Measurements from ENCODE around the gene STAT5B. TPM values are rescaled to one million over a fixed set of nuclear protein-coding genes. Genes with fewer than 3 reads are reported as not detected.

The STAT5B gene
- total RNA-seq, 1 donor from 2014 or later, result 67.9 TPM

DNA sequence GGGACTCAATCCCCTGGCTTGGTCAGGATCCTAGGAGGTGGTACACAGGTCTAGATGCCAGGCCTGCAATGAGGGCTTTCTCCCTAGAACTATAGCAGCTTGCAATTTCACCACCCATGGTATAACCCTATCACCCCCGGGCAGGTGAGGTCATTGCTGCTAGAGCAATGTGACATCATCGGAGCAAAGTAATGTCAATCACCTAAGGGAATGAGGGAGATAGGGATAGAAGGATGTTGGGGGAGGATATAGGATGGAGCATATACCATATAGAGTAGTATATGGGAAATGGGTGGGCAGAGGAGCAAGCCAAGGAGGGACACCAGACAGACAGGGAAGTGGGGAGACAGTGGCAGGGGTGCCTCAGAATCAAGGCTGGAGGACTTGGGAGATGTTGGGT lies 98.5 kb downstream of the STAT5B start:
- H3K9me3 ChIP-seq, result no peaks in the 10 kb centered on the region
- H3K4me1 ChIP-seq, result peaks cover 16% of the 10 kb centered on the region
- H3K36me3 ChIP-seq, result no peaks in the 10 kb centered on the region
- no peak overlapping the region for H3K27ac ChIP-seq
- H3K4me3 ChIP-seq, result no peak overlapping the region
- TF ChIP-seq, protein P1, sequence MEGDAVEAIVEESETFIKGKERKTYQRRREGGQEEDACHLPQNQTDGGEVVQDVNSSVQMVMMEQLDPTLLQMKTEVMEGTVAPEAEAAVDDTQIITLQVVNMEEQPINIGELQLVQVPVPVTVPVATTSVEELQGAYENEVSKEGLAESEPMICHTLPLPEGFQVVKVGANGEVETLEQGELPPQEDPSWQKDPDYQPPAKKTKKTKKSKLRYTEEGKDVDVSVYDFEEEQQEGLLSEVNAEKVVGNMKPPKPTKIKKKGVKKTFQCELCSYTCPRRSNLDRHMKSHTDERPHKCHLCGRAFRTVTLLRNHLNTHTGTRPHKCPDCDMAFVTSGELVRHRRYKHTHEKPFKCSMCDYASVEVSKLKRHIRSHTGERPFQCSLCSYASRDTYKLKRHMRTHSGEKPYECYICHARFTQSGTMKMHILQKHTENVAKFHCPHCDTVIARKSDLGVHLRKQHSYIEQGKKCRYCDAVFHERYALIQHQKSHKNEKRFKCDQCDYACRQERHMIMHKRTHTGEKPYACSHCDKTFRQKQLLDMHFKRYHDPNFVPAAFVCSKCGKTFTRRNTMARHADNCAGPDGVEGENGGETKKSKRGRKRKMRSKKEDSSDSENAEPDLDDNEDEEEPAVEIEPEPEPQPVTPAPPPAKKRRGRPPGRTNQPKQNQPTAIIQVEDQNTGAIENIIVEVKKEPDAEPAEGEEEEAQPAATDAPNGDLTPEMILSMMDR (IDR thresholded peaks at IDR 0.05), result no peak
- no peak for DNase-seq
- intact Hi-C loops (cut with DNase I), result no loop called here
- H3K27me3 ChIP-seq (ENCODE audit: low read depth), result peaks cover 26% of the 10 kb centered on the region
- ATAC-seq, result no peak

- no peaks in the 10 kb centered on the region for H3K36me3 ChIP-seq
- intact Hi-C loops (cut with DNase I), result no loop called here
- TF ChIP-seq, protein P1 (IDR thresholded peaks at IDR 0.05), result no peak
- no peak for DNase-seq
- H3K9me3 ChIP-seq, result no peaks in the 10 kb centered on the region
- no peak for ATAC-seq
- H3K4me1 ChIP-seq, result no peaks in the 10 kb centered on the region
- H3K4me3 ChIP-seq, result no peak overlapping the region
- H3K27me3 ChIP-seq (ENCODE audit: low read depth), result no peaks in the 10 kb centered on the region
- H3K27ac ChIP-seq, result no peak overlapping the region
Observed at GRCh38 chr17:42174126-42174783, 101.9 kb downstream of the STAT5B start.

GRCh38 chr17:42171831-42172230 lies 104.4 kb downstream of the STAT5B start:
- intact Hi-C loops (cut with DNase I), result no loop called here
- Histone ChIP-seq H3K36me3 (no peaks in the 10 kb centered on the region), H3K27ac (no peak overlapping the region), H3K4me1 (no peaks in the 10 kb centered on the region), H3K27me3 (ENCODE audit: low read depth) (no peaks in the 10 kb centered on the region), H3K4me3 (no peak overlapping the region), H3K9me3 (no peaks in the 10 kb centered on the region)
- TF ChIP-seq, protein P1 (IDR thresholded peaks at IDR 0.05), result no peak
- ATAC-seq (no peak), DNase-seq (no peak)

DNA sequence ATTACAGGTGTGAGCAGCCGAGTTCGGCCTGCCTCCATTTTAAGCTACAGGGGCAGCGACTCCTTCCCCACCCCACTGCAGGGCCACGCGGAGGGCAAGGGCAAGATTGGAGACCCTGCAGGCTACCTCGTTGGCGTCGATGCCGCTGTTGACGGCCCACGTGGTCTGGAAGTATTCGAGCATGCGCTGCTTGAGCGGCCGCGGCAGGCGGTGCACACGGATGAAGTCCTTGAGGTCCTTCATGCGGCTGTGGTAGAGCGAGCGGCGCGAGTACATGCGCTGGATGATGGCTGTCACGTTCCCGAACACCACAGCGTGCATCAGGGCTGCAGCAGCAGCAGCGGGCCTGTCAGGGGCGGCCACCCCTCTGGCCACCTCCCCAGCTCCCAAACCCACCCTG lies 106.8 kb downstream of the STAT5B start:
- ATAC-seq, result no peak
- no peak overlapping the region for H3K4me3 ChIP-seq
- DNase-seq, result no peak
- H3K4me1 ChIP-seq, result no peaks in the 10 kb centered on the region
- TF ChIP-seq, protein P1 (IDR thresholded peaks at IDR 0.05), result no peak
- H3K27me3 ChIP-seq (ENCODE audit: low read depth), result no peaks in the 10 kb centered on the region
- no peak overlapping the region for H3K27ac ChIP-seq
- H3K9me3 ChIP-seq, result no peaks in the 10 kb centered on the region
- no peaks in the 10 kb centered on the region for H3K36me3 ChIP-seq
- intact Hi-C loops (cut with DNase I), result no loop called here

DNA sequence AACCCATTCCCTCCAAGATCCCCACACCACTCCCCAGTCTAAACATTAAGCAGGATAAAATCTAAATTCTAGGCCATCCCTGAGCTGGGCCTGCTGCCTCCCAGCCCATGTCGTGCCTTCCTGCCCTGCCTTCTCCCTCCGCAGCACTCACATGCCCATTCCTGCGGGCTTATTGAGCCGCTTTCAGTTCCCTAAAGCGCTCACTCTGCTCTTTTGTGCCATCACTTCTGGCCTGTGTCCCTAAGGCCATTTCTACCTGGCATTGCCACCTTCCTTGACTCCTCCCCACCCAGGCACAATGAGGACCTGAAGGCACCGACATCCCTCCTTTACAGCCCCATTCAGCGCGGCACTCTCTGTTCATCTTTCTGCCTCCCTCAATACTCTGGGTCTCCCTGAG lies 108.4 kb downstream of the STAT5B start:
- Histone ChIP-seq H3K27me3 (ENCODE audit: low read depth) (no peaks in the 10 kb centered on the region), H3K27ac (no peak overlapping the region), H3K4me3 (no peak overlapping the region), H3K4me1 (no peaks in the 10 kb centered on the region), H3K36me3 (no peaks in the 10 kb centered on the region), H3K9me3 (no peaks in the 10 kb centered on the region)
- DNase-seq, result no peak
- TF ChIP-seq, protein P1 (IDR thresholded peaks at IDR 0.05), result no peak
- intact Hi-C loops (cut with DNase I), result no loop called here
- no peak for ATAC-seq
